GM21381 (cell line): ENCODE results near the gene FECH.
"Not testable (repeated sequence)": the region's sequence is repeated elsewhere in the genome, so short reads cannot be mapped to it uniquely, and the experiment has no call there.

Experiments used
- ATAC-seq: cut with Tn5 transposase; IDR thresholded peaks from one replicate; pipeline ENCODE4 v1.9.1; 2021; ENCODE audit warnings: mild to moderate bottlenecking, moderate library complexity; ENCODE audit not compliant: unreplicated experiment

Gene FECH

GRCh38 chr18:57586251-57587049, at the start of gene FECH:
Gene FECH (minus strand): TSS chr18:57586702. CDS start chr18:57586620, 82 bp downstream.
- peak; percentile 88 for ATAC-seq

DNA sequence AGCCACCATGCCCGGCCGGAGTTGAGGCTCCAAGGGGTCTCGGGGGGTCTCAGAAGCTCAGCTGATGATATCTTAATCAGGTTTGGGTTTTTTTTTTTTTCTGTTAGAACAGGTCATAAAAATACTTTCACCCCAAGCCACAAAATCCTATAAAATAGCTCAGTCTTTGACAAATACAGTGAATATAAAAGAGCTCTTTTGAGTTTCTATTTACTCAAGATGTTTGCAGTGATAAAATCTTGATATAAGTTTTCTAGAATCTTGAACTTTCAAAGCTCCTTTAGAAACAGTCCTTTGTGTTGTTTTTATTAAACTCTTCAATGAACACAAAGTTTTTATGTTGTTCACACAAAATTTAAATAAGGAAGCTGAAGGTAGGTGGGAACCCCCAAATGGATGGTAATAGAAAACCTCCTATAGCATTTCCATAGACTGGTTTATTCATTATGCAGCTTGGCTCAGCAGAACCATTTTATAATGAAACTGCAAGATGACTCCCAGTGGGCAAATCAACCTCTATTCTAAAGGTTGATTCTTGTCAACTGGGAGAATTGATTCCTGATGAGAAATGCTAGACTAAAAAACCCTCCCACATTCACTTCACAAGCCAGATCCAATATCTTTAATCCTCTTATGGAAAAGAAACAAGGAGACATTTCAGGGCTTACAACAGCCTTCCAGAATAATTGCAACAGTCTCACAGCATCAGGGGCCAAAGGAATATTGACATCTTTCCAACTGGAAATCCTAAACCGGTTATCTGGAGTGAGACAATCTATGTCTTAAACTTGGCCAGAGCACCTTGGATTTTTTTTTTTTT, 48.7 kb upstream of the FECH start:
- no peak for ATAC-seq

DNA sequence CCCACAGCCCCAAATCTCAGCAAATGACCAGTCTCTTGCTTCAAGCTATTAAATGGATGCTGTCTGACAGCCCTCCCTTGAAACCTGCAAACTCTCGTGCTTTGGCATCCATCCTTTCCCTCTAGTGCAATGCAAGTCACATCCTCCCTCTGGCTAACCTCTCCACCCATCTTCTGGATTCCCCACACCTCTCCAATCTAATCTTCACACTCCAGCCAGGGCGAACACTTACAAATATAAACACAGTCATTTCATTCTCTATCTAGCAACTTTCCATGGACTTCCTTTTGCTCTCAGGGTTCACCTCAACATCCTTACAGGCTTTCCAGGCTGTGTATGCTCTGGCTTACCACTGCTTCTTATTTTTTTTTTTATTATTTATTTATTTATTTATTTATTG, 45.2 kb upstream of the FECH start:
- peak; percentile 6 for ATAC-seq

GRCh38 chr18:57630754-57631595, 44.5 kb upstream of the FECH start:
- peak; percentile 33 for ATAC-seq

DNA sequence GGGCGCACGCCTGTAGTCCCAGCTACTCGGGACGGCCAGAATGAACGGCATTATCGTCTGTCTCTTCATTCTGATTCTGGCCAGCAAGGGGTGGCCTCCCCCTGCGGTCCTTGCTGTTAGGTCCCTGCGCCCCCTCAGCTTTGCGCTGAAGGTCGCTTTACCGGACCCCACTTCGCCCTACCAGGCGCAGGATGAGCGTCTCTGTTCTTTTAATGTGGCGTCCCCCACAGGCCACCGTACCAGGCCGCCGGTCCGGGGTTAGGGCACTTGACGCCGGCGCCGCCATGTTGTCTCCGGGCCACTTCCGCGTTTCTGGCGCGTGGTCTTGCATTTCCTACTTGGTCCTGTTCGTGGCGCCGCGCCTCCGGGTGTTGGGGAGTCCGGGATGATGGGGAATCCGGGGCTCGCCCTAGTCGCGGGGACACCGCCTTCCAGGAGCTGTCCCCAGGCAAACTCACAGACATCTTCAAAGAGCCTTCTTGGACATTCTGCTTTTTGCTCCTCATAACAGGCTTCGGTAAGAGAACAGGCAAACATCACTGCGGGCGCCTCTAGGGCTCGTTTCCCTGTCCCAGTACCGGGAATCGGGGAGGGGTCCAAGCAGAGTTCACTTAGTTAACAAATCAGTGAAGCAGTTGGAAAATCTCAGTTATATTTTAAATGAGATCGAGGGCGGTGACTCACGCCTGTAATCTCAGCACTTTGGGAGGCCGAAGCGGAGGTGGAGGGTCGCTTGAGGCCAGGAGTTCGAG, 43.7 kb upstream of the FECH start:
- ATAC-seq: peak; percentile 93

DNA sequence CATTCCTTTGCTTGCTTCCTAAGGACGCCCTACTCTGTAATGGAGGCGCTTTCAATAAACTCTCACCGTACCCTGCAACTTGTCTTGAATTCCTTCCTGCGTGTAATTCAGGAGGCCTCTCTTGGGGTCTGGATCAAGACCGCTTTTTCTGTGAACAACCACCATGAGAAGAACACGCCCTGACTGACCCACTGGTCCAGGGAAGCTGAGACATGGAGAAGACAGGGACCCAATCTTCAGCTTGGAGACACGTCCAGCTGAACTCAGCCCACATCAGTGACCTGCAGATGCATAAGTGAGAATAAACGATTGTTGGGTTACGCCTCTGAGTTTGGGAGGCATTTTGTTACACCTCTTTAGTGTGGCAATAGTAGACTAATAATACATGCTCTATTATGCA, 42.9 kb upstream of the FECH start:
- ATAC-seq: no peak

- no peak for ATAC-seq
These were observed 41.0 kb upstream of the FECH start for GRCh38 chr18:57627488-57627887.

DNA sequence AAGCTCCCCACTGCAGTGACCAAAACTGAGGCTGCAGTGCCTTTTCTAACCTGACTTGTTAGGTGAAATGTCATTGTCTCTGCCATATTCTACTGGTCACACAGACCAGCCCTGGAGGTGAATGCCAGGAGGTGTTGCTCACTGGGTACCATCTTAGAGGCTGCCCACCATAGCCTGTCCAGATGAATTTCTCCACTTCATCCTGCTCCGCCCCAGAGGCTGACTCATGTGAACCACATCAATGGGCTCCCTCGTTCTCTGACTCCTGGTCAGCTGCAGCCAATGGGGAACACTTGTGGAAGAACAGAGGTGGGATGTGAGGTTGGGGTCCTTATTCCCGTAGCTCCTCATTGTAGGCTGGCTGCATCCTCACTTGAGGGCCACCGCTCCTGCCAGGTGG, 38.5 kb upstream of the FECH start:
- ATAC-seq: no peak

DNA sequence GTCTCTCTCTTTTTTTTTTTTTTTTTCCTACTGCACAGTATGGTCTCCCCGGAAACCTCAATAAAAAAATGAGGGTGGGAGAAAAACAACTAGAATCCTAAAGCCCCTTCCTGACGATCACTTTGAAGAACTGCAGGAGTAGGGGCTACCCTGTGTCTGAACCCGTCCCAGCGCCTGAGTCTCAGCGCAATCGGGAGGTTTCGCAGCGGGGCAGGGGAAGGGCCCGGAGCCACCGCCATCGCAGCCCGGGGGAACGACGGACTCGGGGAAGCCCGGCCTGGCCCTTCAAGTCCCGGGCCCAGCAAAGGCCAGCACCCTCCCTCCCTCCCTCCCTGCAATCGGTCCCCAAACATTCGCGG, 34.7 kb upstream of the FECH start:
- ATAC-seq: peak; percentile 21

GRCh38 chr18:57619876-57620275, 33.4 kb upstream of the FECH start:
- no peak for ATAC-seq

GRCh38 chr18:57618910-57619309, 32.4 kb upstream of the FECH start:
- no peak for ATAC-seq

- no peak for ATAC-seq
These were observed 17.4 kb upstream of the FECH start for GRCh38 chr18:57603871-57604270.

DNA sequence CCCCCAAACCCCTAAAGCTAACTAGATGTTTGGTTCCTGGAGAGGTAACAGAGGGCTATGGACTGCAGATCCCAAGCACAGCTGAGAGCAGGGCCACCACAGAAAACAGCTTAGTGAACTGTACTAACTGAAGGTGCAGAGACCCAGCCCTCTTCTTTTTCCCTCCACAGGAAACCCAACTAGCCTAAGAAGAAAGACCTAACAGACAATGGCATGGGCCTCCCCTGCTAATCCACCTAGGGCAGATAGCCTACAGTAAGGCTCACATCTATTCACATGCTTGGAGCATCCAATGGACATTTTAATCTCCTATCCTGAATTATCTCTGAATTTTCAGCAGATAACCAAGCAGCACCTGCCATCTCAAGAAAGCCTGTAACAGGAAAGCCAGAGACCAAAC, 8.8 kb upstream of the FECH start:
- no peak for ATAC-seq

DNA sequence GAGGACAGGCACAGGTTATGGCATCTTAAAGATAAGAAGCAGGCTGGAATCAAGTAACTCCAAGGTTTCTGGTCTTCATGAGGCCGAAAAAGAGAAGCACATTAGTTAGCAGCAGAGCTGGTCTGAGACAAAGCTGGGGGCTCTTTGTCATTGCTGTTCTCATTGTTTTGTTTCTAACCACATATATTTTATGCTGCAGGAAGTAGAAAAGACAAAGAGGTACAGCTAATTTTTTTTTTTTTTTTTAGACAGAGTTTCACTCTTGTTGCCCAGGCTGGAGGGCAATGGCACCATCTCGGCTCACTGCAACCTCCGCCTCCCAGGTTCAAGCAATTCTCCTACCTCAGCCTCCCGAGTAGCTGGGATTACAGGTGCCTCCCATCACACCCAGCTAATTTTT, 6.2 kb upstream of the FECH start:
- not testable (repeated sequence) for ATAC-seq

DNA sequence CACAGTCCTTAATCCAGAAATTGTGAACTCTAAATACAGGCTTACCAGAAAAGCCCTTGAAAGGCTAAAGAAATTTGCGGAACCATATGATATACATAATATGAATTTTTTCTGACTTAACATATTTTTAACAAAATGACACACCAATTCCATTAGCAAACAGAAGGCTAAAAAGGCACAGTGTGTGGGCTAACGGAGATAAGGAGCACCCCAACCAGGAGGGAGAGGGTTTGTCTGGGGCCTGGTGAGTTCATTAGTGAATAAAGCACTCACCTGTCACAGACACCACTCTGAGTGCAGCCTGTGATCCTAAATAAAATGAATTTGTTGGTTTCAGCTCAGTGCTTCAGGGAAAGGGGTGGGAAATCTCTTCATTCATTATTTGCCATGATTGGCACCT, 2.7 kb upstream of the FECH start:
- ATAC-seq: no peak

GRCh38 chr18:57587098-57587661, 678 bp upstream of the FECH start:
- ATAC-seq: no peak

DNA sequence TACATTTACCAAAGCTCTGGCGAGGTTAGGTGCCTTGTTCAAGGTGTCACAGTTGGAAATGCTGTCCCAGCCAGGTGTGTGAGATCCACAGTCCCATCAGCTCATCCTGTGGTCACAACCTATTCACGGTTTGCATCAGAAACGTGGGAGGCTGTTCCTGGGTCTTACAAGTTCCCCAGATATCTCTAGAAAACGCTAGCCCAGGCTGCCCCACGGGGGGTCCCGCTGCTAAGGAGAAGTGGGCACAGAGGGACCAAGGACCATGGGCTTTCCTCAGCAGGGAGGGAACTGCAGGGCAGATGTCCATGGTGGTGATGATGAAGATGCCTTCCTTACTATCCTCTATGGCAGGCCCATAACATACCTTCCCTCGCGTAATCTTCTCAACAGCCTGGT, 649 bp downstream of the FECH start:
- ATAC-seq: no peak

GRCh38 chr18:57585421-57585820, 1.1 kb downstream of the FECH start:
- ATAC-seq: no peak

DNA sequence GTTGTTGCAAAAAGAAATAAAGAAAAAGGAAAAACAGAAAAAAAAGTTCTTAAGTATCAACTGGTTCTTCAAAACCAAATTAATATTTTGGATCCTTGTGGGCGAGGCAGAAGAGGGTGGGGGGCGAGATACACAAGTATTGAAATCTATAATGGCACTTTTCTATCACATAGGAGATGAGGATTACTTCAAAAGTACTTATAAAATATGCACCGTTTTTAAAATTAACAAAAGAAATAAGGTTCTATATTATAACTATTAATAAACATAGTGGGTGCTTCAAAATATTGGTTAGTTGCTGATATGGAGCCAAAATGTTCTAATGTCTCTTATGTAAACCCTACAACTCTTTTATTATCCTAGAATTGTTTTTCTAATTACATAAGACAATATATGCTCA, 2.1 kb downstream of the FECH start:
- no peak for ATAC-seq

DNA sequence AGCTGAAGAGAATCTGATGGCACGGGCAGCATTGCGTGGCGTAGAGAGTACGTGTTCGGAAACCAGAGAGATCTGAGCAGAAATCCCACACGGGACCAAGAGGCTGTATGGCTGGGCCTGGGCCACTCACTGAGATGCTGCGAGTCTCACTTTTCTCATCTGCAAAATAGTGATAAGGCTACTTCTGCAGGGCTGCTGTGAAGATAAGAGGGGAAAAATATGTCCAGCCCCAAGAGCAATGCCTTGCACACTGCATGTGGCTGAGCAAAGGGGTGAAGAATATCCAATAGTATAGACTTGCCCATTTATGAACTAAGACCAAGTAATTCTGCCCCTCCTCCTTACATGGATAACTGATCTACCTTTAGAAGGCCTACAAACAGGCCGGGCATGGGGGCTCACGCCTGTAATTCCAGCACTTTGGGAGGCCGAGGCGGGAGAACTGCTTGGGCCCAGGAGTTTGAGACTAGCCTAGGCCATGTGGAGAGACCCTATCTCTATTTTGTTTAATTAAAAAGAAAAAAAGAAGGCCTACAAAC, 3.1 kb downstream of the FECH start:
- ATAC-seq: no peak
